Mesendoderm (in vitro differentiated cells): ENCODE measurements around the gene PCDHGB5.

ENCODE experiments used
- DNase-seq: peaks from one replicate; pipeline ENCODE4 v3.0.0; 2013
- H2AK5ac ChIP-seq: 2 replicates; pipeline ENCODE4 v1.6.1; 2013; ENCODE audit warnings: low read length, inconsistent platforms
- H2BK120ac ChIP-seq: 2 replicates; pipeline ENCODE4 v1.6.1; 2013; ENCODE audit warnings: low read depth, mild to moderate bottlenecking, low read length, moderate library complexity, mixed read lengths
- H2BK15ac ChIP-seq: replicated peaks from 2 replicates; pipeline ENCODE4 v1.6.1; 2013; ENCODE audit warnings: low read depth, mild to moderate bottlenecking, moderate library complexity
- H2BK5ac ChIP-seq: 2 replicates; pipeline ENCODE4 v1.6.1; 2013; ENCODE audit warnings: low read length, inconsistent platforms
- H3K18ac ChIP-seq: 2 replicates; pipeline ENCODE4 v1.6.1; 2013; ENCODE audit warnings: mild to moderate bottlenecking, low read length, mixed read lengths
- H3K23ac ChIP-seq: one replicate; pipeline ENCODE4 v1.6.1; 2013; ENCODE audit warnings: low read length
- H3K27ac ChIP-seq: 2 replicates; pipeline ENCODE4 v1.5.1; 2013; ENCODE audit warnings: low read depth, mild to moderate bottlenecking, inconsistent platforms, low read length, moderate library complexity
- H3K27me3 ChIP-seq: 2 replicates; pipeline ENCODE4 v1.6.1; 2013; ENCODE audit warnings: low read length, control low read depth, mild to moderate bottlenecking, inconsistent platforms; ENCODE audit not compliant: insufficient read depth, poor library complexity
- H3K36me3 ChIP-seq: 2 replicates; pipeline ENCODE4 v1.6.1; 2013; ENCODE audit warnings: low read length, inconsistent platforms; ENCODE audit not compliant: control insufficient read depth, insufficient read depth
- H3K4ac ChIP-seq: one replicate; pipeline ENCODE4 v1.6.1; 2013; ENCODE audit warnings: low read depth, mild to moderate bottlenecking, low read length, moderate library complexity
- H3K4me1 ChIP-seq: 2 replicates; pipeline ENCODE4 v1.6.1; 2013; ENCODE audit warnings: low read depth, low read length, inconsistent platforms; ENCODE audit not compliant: control insufficient read depth
- H3K4me2 ChIP-seq: 2 replicates; pipeline ENCODE4 v1.6.1; 2013; ENCODE audit warnings: low read length
- H3K4me3 ChIP-seq: 2 replicates; pipeline ENCODE4 v1.5.1; 2013; ENCODE audit warnings: mild to moderate bottlenecking, low read length
- H3K56ac ChIP-seq: one replicate; pipeline ENCODE4 v1.6.1; 2013; ENCODE audit warnings: low read length
- H3K79me1 ChIP-seq: 2 replicates; pipeline ENCODE4 v1.6.1; 2013; ENCODE audit warnings: low read length, inconsistent platforms
- H3K79me2 ChIP-seq: 2 replicates; pipeline ENCODE4 v1.6.1; 2013; ENCODE audit warnings: mild to moderate bottlenecking, low read length; ENCODE audit not compliant: control insufficient read depth, insufficient read depth
- H3K9ac ChIP-seq: 2 replicates; pipeline ENCODE4 v1.6.1; 2013; ENCODE audit warnings: low read length, inconsistent platforms
- H4K5ac ChIP-seq: one replicate; pipeline ENCODE4 v1.6.1; 2013; ENCODE audit warnings: low read length
- H4K8ac ChIP-seq: one replicate; pipeline ENCODE4 v1.6.1; 2013; ENCODE audit warnings: low read depth, mild to moderate bottlenecking, control low read depth, low read length, moderate library complexity
- WGBS: extraction: QIAGEN DNeasy Blood & Tissue Kit; methylation state at CpG from one replicate; pipeline ENCODE4 v1.1.7; 2013; ENCODE audit warnings: low lambda C conversion rate, missing lambda C conversion rate; ENCODE audit not compliant: insufficient coverage; ENCODE audit errors: extremely low coverage; 5-methylcytosine and 5-hydroxymethylcytosine counted together

Gene PCDHGB5

DNA sequence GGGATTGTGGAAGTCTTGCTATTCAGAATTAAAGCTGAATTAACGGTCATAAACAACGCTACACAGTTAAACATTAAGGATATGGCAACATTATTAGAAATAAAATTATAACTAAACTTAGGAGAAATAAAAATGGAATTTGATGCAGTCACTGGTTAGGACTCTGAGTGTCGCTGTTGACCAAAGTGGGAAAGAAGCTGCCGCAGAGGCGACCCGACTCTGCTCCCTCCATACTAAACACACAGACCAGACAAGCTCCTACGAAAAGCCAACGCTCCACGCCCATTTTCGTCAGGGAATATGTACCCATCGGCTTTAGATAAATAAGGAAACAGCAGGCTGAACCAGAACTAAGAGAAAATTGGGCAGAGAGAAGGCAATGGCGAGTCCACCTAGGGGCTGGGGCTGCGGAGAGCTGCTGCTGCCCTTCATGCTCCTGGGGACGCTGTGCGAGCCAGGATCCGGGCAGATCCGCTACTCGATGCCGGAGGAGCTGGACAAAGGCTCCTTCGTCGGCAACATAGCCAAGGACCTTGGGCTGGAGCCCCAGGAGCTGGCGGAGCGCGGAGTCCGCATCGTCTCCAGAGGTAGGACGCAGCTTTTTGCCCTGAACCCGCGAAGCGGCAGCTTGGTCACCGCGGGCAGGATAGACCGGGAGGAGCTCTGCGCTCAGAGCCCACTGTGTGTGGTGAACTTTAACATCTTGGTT, 33.6 kb upstream of the PCDHGB5 start, which contains the start of gene PCDHGA5:
Gene PCDHGA5, plus strand, starts transcription at position 211 of the 709 bp plus-strand sequence. Its CDS starts 169 bp downstream, at position 380.
- no peak within 1 kb of the TSS for H4K5ac ChIP-seq
- H3K4me2 ChIP-seq: no peak within 1 kb of the TSS
- no peak within 1 kb of the TSS for H3K23ac ChIP-seq
- no peak within 1 kb of the TSS for H3K4ac ChIP-seq
- no peaks in the 10 kb centered on the region for H3K36me3 ChIP-seq
- H3K9ac ChIP-seq: no peak within 1 kb of the TSS
- H3K27ac ChIP-seq: no peak within 1 kb of the TSS
- no peaks in the 10 kb centered on the region for H3K4me1 ChIP-seq
- H2BK120ac ChIP-seq: no peak within 1 kb of the TSS
- H3K79me2 ChIP-seq: no peaks in the 10 kb centered on the region
- no peak within 1 kb of the TSS for H4K8ac ChIP-seq
- no peak within 1 kb of the TSS for H2AK5ac ChIP-seq
- H3K4me3 ChIP-seq: no peak within 1 kb of the TSS
- H3K27me3 ChIP-seq: no peaks in the 10 kb centered on the region
- H3K79me1 ChIP-seq: no peaks in the 10 kb centered on the region
- DNase-seq: no peak
- H3K18ac ChIP-seq: no peak within 1 kb of the TSS
- H2BK15ac ChIP-seq: no peak within 1 kb of the TSS
- no CpG with 5 or more reads among the region's 34 CpGs for WGBS
- H2BK5ac ChIP-seq: no peak within 1 kb of the TSS
- no peak within 1 kb of the TSS for H3K56ac ChIP-seq

DNA sequence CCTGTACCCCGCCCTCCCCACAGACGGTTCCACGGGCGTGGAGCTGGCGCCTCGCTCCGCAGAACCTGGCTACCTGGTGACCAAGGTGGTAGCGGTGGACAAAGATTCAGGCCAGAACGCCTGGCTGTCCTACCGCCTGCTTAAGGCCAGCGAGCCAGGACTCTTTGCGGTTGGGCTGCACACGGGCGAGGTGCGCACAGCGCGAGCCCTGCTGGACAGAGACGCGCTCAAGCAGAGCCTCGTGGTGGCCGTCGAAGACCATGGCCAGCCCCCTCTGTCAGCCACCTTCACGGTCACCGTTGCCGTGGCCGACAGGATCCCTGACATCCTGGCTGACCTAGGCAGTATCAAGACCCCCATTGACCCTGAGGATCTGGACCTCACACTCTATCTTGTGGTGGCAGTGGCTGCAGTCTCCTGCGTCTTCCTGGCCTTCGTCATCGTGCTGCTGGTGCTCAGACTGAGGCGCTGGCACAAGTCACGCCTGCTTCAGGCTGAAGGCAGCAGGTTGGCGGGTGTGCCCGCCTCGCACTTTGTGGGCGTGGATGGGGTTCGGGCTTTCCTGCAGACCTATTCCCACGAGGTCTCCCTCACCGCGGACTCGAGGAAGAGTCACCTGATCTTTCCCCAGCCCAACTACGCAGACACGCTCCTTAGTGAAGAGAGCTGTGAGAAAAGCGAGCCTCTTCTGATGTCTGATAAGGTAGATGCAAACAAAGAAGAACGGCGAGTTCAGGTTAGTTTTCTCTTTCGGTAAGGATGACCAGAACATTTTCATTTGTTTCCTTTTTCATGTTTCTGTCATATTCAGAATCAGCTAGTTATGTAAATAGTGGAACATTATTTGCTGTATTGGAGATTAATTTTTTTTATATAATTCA, 31.5 kb upstream of the PCDHGB5 start:
- WGBS: no CpG with 5 or more reads among the region's 46 CpGs
- Histone ChIP-seq H2BK120ac (no peak overlapping the region), H3K18ac (no peak overlapping the region), H2BK15ac (no peak overlapping the region), H3K36me3 (no peaks in the 10 kb centered on the region), H3K56ac (no peak overlapping the region), H3K23ac (no peak overlapping the region), H2BK5ac (no peak overlapping the region), H3K4ac (no peak overlapping the region), H3K79me1 (no peaks in the 10 kb centered on the region), H3K4me3 (no peak overlapping the region), H2AK5ac (no peak overlapping the region), H4K8ac (no peak overlapping the region), H3K4me2 (no peak overlapping the region), H3K4me1 (no peaks in the 10 kb centered on the region), H3K79me2 (no peaks in the 10 kb centered on the region), H4K5ac (no peak overlapping the region), H3K27me3 (no peaks in the 10 kb centered on the region), H3K27ac (no peak overlapping the region), H3K9ac (no peak overlapping the region)
- DNase-seq: no peak

- H3K4me1 ChIP-seq: no peaks in the 10 kb centered on the region
- H3K27ac ChIP-seq: no peak within 1 kb of the TSS
- no peak within 1 kb of the TSS for H4K5ac ChIP-seq
- no peak within 1 kb of the TSS for H3K9ac ChIP-seq
- no peak within 1 kb of the TSS for H3K23ac ChIP-seq
- H3K18ac ChIP-seq: no peak within 1 kb of the TSS
- H3K79me1 ChIP-seq: no peaks in the 10 kb centered on the region
- H3K4me2 ChIP-seq: no peak within 1 kb of the TSS
- DNase-seq: no peak
- no peaks in the 10 kb centered on the region for H3K27me3 ChIP-seq
- H4K8ac ChIP-seq: no peak within 1 kb of the TSS
- no peak within 1 kb of the TSS for H2BK15ac ChIP-seq
- H2AK5ac ChIP-seq: no peak within 1 kb of the TSS
- no peak within 1 kb of the TSS for H3K56ac ChIP-seq
- H3K4me3 ChIP-seq: no peak within 1 kb of the TSS
- no peak within 1 kb of the TSS for H3K4ac ChIP-seq
- H2BK120ac ChIP-seq: no peak within 1 kb of the TSS
- no peaks in the 10 kb centered on the region for H3K79me2 ChIP-seq
- WGBS: no CpG with 5 or more reads among the region's 32 CpGs
- no peaks in the 10 kb centered on the region for H3K36me3 ChIP-seq
- H2BK5ac ChIP-seq: no peak within 1 kb of the TSS
Observed at GRCh38 chr5:141369994-141370848, 27.5 kb upstream of the PCDHGB5 start, which contains the start of gene PCDHGB3. PCDHGB3 (plus strand) TSS chr5:141370242; CDS start chr5:141370395, 153 bp downstream.

- no peaks in the 10 kb centered on the region for H3K79me1 ChIP-seq
- H3K36me3 ChIP-seq: no peaks in the 10 kb centered on the region
- H3K4me3 ChIP-seq: no peak overlapping the region
- no peaks in the 10 kb centered on the region for H3K27me3 ChIP-seq
- no peak overlapping the region for H3K9ac ChIP-seq
- H3K23ac ChIP-seq: no peak overlapping the region
- H3K4me2 ChIP-seq: no peak overlapping the region
- no peak overlapping the region for H2BK5ac ChIP-seq
- no CpG with 5 or more reads among the region's 69 CpGs for WGBS
- no peak overlapping the region for H2AK5ac ChIP-seq
- H3K4ac ChIP-seq: no peak overlapping the region
- no peaks in the 10 kb centered on the region for H3K79me2 ChIP-seq
- H4K8ac ChIP-seq: no peak overlapping the region
- no peak for DNase-seq
- no peak overlapping the region for H2BK15ac ChIP-seq
- no peaks in the 10 kb centered on the region for H3K4me1 ChIP-seq
- no peak overlapping the region for H3K27ac ChIP-seq
- H4K5ac ChIP-seq: no peak overlapping the region
- H2BK120ac ChIP-seq: no peak overlapping the region
- H3K18ac ChIP-seq: no peak overlapping the region
- no peak overlapping the region for H3K56ac ChIP-seq
Observed at GRCh38 chr5:141371572-141372475, 25.9 kb upstream of the PCDHGB5 start.
